GM21576 (cell line): ENCODE data around the gene SLC10A2.
A peak's percentile ranks its signal among the peaks of the same experiment; 100 is the strongest.
"Not testable (repeated sequence)": the region's sequence is repeated elsewhere in the genome, so short reads cannot be mapped to it uniquely, and the experiment has no call there.

Experiments used
- ATAC-seq: cut with Tn5 transposase; IDR thresholded peaks from one replicate; pipeline ENCODE4 v1.9.1; 2021; ENCODE audit warnings: mild to moderate bottlenecking, moderate library complexity; ENCODE audit not compliant: unreplicated experiment

The SLC10A2 gene

GRCh38 chr13:103066079-103066780 is at the start of gene SLC10A2:
TSS of gene SLC10A2 (minus strand) at chr13:103066417. CDS start at chr13:103066249, 168 bp downstream.
- no peak for ATAC-seq

- no peak for ATAC-seq
Measured at GRCh38 chr13:103107580-103107979, 41.4 kb upstream of the SLC10A2 start.

GRCh38 chr13:103104340-103104739 is 38.1 kb upstream of the SLC10A2 start:
- no peak for ATAC-seq

- not testable (repeated sequence) for ATAC-seq
Measured at GRCh38 chr13:103103456-103103855, 37.2 kb upstream of the SLC10A2 start.

GRCh38 chr13:103102482-103102881 is 36.3 kb upstream of the SLC10A2 start:
- no peak for ATAC-seq

GRCh38 chr13:103101901-103102300 is 35.7 kb upstream of the SLC10A2 start:
- no peak for ATAC-seq

- no peak for ATAC-seq
Measured at GRCh38 chr13:103101500-103101899, 35.3 kb upstream of the SLC10A2 start.

GRCh38 chr13:103100830-103101229 is 34.6 kb upstream of the SLC10A2 start:
- ATAC-seq, result no peak

- no peak for ATAC-seq
Measured at GRCh38 chr13:103099722-103100293, 33.6 kb upstream of the SLC10A2 start.

GRCh38 chr13:103098535-103098934 is 32.3 kb upstream of the SLC10A2 start:
- no peak for ATAC-seq

- no peak for ATAC-seq
Measured at GRCh38 chr13:103097366-103097928, 31.2 kb upstream of the SLC10A2 start.

- ATAC-seq, result not testable (repeated sequence)
Measured at GRCh38 chr13:103093649-103094048, 27.4 kb upstream of the SLC10A2 start.

- ATAC-seq, result no peak
Measured at GRCh38 chr13:103087275-103087674, 21.1 kb upstream of the SLC10A2 start.

- ATAC-seq, result no peak
Measured at GRCh38 chr13:103081435-103081834, 15.2 kb upstream of the SLC10A2 start.

- peak; percentile 97 for ATAC-seq
Measured at GRCh38 chr13:103078158-103078557, 11.9 kb upstream of the SLC10A2 start.

- no peak for ATAC-seq
Measured at GRCh38 chr13:103068836-103069235, 2.6 kb upstream of the SLC10A2 start.

GRCh38 chr13:103067751-103068555 is 1.7 kb upstream of the SLC10A2 start:
- ATAC-seq, result peak; percentile 63

GRCh38 chr13:103066781-103067345 is 646 bp upstream of the SLC10A2 start:
- ATAC-seq, result no peak

GRCh38 chr13:103063376-103063775 is 2.8 kb downstream of the SLC10A2 start:
- no peak for ATAC-seq

GRCh38 chr13:103062079-103062478 is 4.1 kb downstream of the SLC10A2 start:
- ATAC-seq, result no peak

GRCh38 chr13:103056008-103056407 is 10.2 kb downstream of the SLC10A2 start:
- no peak for ATAC-seq
